ENCODE measurements around the gene FBLN1. TPM values are rescaled to one million over a fixed set of nuclear protein-coding genes. Genes with fewer than 3 reads are reported as not detected.

FBLN1 gene
- polyA plus RNA-seq, 1 of the 3 experiments (the other 2 are of a cell fraction) = 147 TPM

- TF ChIP-seq USF2 (IDR thresholded peaks at IDR 0.05; ENCODE audit: borderline replicate concordance, low read depth, low read length) = no peak
Observed at GRCh38 chr22:45565171-45565570, 62.5 kb downstream of the FBLN1 start (continued).

GRCh38 chr22:45565973-45566372, 63.3 kb downstream of the FBLN1 start:
- no peak overlapping the region for H2AFZ ChIP-seq (ENCODE audit: low read depth)
- H3K27me3 ChIP-seq (ENCODE audit: insufficient read depth) = no peaks in the 10 kb centered on the region
- H3K4me2 ChIP-seq = no peak overlapping the region
- peaks cover 0 to 8% of the 10 kb centered on the region in 2 experiments; a peak in 1 of 4 replicates for H3K4me1 ChIP-seq (ENCODE audit: control insufficient read depth in 1 of 2, insufficient read depth in 2 of 2, low read depth in 1 of 2, low read length in 1 of 2)
- no peaks in the 10 kb centered on the region for H3K9me2 ChIP-seq
- CTCF ChIA-PET = interaction anchor here (1.0 to 4.8 kb wide), 8 partner anchors 10 to 357 kb away, joined by 3 to 34 read pairs (median 4); no protein-coding TSS in a partner anchor
- no peaks in the 10 kb centered on the region for H3K79me2 ChIP-seq (ENCODE audit: insufficient read depth)
- peaks cover 2 to 3% of the 10 kb centered on the region in 2 experiments for H3K36me3 ChIP-seq (replicated peaks in 1 of 2; ENCODE audit: control insufficient read depth in 1 of 2, insufficient read depth in 2 of 2, low read length in 1 of 2)
- no peak overlapping the region for H3K9ac ChIP-seq
- H3F3A ChIP-seq (replicated peaks; ENCODE audit: insufficient read depth) = no peaks in the 10 kb centered on the region
- H3K27ac ChIP-seq (ENCODE audit: low read depth in 2 of 2, low read length in 1 of 2) = no peak overlapping the region
- H4K20me1 ChIP-seq (ENCODE audit: insufficient read depth) = no peaks in the 10 kb centered on the region
- POLR2A ChIA-PET = no interaction called here
- no peak for DNase-seq
- TF ChIP-seq FOXM1 (IDR thresholded peaks at IDR 0.05; ENCODE audit: low read depth) (no peak), MEF2A (IDR thresholded peaks at IDR 0.05; ENCODE audit: borderline replicate concordance, low read depth) (no peak), USF2 (IDR thresholded peaks at IDR 0.05; ENCODE audit: borderline replicate concordance, low read depth, low read length) (no peak), EZH2phosphoT487 (IDR thresholded peaks at IDR 0.05; ENCODE audit: borderline replicate concordance, low read depth) (no peak), GABPA (IDR thresholded peaks at IDR 0.05; ENCODE audit: low read depth) (no peak), RXRA (IDR thresholded peaks at IDR 0.05; ENCODE audit: borderline replicate concordance, low read depth) (no peak), TAF1 (IDR thresholded peaks at IDR 0.05; ENCODE audit: borderline replicate concordance, low read depth, low read length) (no peak), RCOR1 (IDR thresholded peaks at IDR 0.05; ENCODE audit: low read length) (no peak), CTCF (IDR thresholded peaks at IDR 0.05) (no peak), RAD21 (IDR thresholded peaks at IDR 0.05; ENCODE audit: low read length) (no peak), YY1 (IDR thresholded peaks at IDR 0.05; ENCODE audit: low read depth) (no peak), MXI1 (IDR thresholded peaks at IDR 0.05; ENCODE audit: low read depth, low read length) (no peak), IRF3 (IDR thresholded peaks at IDR 0.05; ENCODE audit: low read depth, low read length) (no peak), NRF1 (IDR thresholded peaks at IDR 0.05; ENCODE audit: low read depth, low read length) (no peak), MAX (IDR thresholded peaks at IDR 0.05; ENCODE audit: low read depth) (no peak), CHD2 (IDR thresholded peaks at IDR 0.05; ENCODE audit: low read length, partially characterized antibody) (no peak)
- WGBS (ENCODE audit: low lambda C conversion rate) = 98% methylated on average over 7 of the region's 7 CpGs
- H3K4me3 ChIP-seq (ENCODE audit: low read depth in 2 of 2, low read length in 1 of 2) = no peak overlapping the region
- peaks cover 6% of the 10 kb centered on the region; the same call in 1 of the 2 replicates for H3K9me3 ChIP-seq
